ENCODE data around the gene SLC41A3.
A peak's percentile ranks its signal among the peaks of the same experiment; 100 is the strongest.

The SLC41A3 gene

GRCh38 chr3:126030455-126030854 lies 53.5 kb downstream of the SLC41A3 start:
- Mint-ChIP-seq H3K27ac (no peak overlapping the region), H3K36me3 (ENCODE audit: low read depth) (peaks cover 87% of the 10 kb centered on the region), H3K9me3 (peaks cover 19% of the 10 kb centered on the region), H3K27me3 (no peaks in the 10 kb centered on the region), H3K4me3 (no peak overlapping the region), H3K4me1 (ENCODE audit: low read depth) (peaks cover 16% of the 10 kb centered on the region)
- DNase-seq, result no peak

- peaks cover 19% of the 10 kb centered on the region for H3K9me3 Mint-ChIP-seq
- no peaks in the 10 kb centered on the region for H3K27me3 Mint-ChIP-seq
- DNase-seq, result no peak
- H3K4me1 Mint-ChIP-seq (ENCODE audit: low read depth), result peaks cover 10% of the 10 kb centered on the region
- no peak overlapping the region for H3K27ac Mint-ChIP-seq
- peaks cover 88% of the 10 kb centered on the region for H3K36me3 Mint-ChIP-seq (ENCODE audit: low read depth)
- H3K4me3 Mint-ChIP-seq, result no peak overlapping the region
Measured at GRCh38 chr3:126029241-126029640, 54.7 kb downstream of the SLC41A3 start.

GRCh38 chr3:126028096-126028495 lies 55.8 kb downstream of the SLC41A3 start:
- H3K4me3 Mint-ChIP-seq, result no peak overlapping the region
- peaks cover 9% of the 10 kb centered on the region for H3K4me1 Mint-ChIP-seq (ENCODE audit: low read depth)
- H3K27ac Mint-ChIP-seq, result no peak overlapping the region
- no peak for DNase-seq
- peaks cover 19% of the 10 kb centered on the region for H3K9me3 Mint-ChIP-seq
- peaks cover 80% of the 10 kb centered on the region for H3K36me3 Mint-ChIP-seq (ENCODE audit: low read depth)
- no peaks in the 10 kb centered on the region for H3K27me3 Mint-ChIP-seq

DNA sequence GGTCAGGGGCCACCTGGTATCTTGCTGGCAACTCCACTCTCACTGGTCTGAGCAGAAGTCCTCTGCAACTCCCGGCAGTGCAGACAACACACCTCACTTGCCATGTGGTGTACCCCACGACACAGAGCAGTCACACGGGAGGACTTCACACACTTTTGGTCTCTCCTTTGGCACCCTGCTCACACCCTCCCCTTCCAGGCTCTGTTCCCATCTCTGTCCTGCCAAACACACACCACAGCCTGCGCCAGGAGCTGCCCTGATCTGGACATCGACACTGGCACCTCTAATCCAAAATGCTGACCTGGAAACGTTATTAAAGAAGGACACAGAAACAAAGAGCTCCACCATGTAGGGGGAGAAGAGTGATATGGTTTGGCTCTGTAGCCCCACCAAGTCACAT lies 57.2 kb downstream of the SLC41A3 start:
- peaks cover 9% of the 10 kb centered on the region for H3K4me1 Mint-ChIP-seq (ENCODE audit: low read depth)
- H3K9me3 Mint-ChIP-seq, result peaks cover 19% of the 10 kb centered on the region
- H3K36me3 Mint-ChIP-seq (ENCODE audit: low read depth), result peaks cover 80% of the 10 kb centered on the region
- DNase-seq, result no peak
- no peaks in the 10 kb centered on the region for H3K27me3 Mint-ChIP-seq
- no peak overlapping the region for H3K4me3 Mint-ChIP-seq
- no peak overlapping the region for H3K27ac Mint-ChIP-seq

- peaks cover 9% of the 10 kb centered on the region for H3K4me1 Mint-ChIP-seq (ENCODE audit: low read depth)
- H3K27ac Mint-ChIP-seq, result peak overlapping the region; percentile 5
- H3K9me3 Mint-ChIP-seq, result peaks cover 19% of the 10 kb centered on the region
- DNase-seq, result no peak
- H3K4me3 Mint-ChIP-seq, result no peak overlapping the region
- no peaks in the 10 kb centered on the region for H3K27me3 Mint-ChIP-seq
- peaks cover 76% of the 10 kb centered on the region for H3K36me3 Mint-ChIP-seq (ENCODE audit: low read depth)
Measured at GRCh38 chr3:126026277-126026751, 57.6 kb downstream of the SLC41A3 start.

- Mint-ChIP-seq H3K27me3 (no peaks in the 10 kb centered on the region), H3K36me3 (ENCODE audit: low read depth) (peaks cover 77% of the 10 kb centered on the region), H3K9me3 (peaks cover 19% of the 10 kb centered on the region), H3K4me3 (no peak overlapping the region), H3K27ac (no peak overlapping the region), H3K4me1 (ENCODE audit: low read depth) (peaks cover 9% of the 10 kb centered on the region)
- DNase-seq, result no peak
Measured at GRCh38 chr3:126025862-126026261, 58.1 kb downstream of the SLC41A3 start.

DNA sequence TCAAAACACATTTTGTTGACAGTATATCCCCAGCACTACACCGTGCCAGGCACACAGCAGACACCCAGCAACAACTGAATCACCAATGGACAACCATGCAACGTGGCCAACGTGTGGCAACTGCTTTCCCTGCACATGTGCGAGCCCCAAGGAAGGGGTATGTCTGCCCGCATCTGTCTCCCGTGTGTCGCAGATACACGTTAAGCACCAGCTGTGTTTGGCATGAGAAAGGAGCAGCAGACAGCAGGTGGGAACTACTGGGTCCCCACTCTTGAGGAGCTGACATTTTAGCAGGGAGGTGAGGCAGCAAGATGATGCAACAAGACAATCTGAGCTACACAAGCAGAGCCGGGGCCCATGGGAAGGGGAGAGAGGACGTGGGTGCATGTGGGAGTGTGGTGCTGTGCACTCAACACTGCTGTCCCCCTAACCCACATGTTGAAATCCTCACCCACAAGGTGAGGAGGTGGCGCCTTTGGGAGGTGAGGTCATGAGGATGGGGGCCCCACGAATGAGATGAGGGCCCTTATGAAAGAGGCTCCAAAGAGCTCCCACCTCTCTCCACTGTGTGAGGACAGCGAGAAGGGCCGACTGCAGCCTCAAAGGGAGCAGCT lies 58.7 kb downstream of the SLC41A3 start:
- H3K27ac Mint-ChIP-seq, result no peak overlapping the region
- H3K9me3 Mint-ChIP-seq, result peaks cover 19% of the 10 kb centered on the region
- no peak for DNase-seq
- no peak overlapping the region for H3K4me3 Mint-ChIP-seq
- H3K27me3 Mint-ChIP-seq, result no peaks in the 10 kb centered on the region
- H3K36me3 Mint-ChIP-seq (ENCODE audit: low read depth), result peaks cover 73% of the 10 kb centered on the region
- H3K4me1 Mint-ChIP-seq (ENCODE audit: low read depth), result peaks cover 9% of the 10 kb centered on the region

GRCh38 chr3:126024049-126024854 lies 59.7 kb downstream of the SLC41A3 start:
- Mint-ChIP-seq H3K27ac (no peak overlapping the region), H3K4me1 (ENCODE audit: low read depth) (peaks cover 9% of the 10 kb centered on the region), H3K4me3 (no peak overlapping the region), H3K9me3 (peaks cover 16% of the 10 kb centered on the region), H3K27me3 (no peaks in the 10 kb centered on the region), H3K36me3 (ENCODE audit: low read depth) (peaks cover 68% of the 10 kb centered on the region)
- DNase-seq, result no peak

DNA sequence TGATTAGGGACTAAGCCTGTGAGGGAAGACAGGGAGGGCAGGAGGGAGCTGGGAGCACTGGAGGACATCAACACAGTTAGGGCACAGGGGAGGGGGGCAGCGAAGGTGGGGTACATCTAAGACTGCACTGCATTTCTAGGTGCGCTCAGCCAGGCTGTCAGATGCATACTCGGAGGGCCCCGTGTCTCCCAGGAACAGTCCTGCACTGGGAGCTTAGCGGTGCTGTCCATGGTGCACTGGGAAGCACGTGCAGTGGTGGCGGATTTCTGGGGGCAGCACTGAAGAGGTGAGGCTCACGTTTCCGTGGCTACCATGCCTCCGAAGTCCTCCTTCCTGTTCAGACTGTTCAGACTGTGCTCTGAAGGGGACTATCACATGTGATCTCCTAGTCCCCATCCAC lies 60.5 kb downstream of the SLC41A3 start:
- Mint-ChIP-seq H3K9me3 (peaks cover 10% of the 10 kb centered on the region), H3K27ac (no peak overlapping the region), H3K4me3 (no peak overlapping the region), H3K27me3 (no peaks in the 10 kb centered on the region), H3K36me3 (ENCODE audit: low read depth) (peaks cover 61% of the 10 kb centered on the region), H3K4me1 (ENCODE audit: low read depth) (peaks cover 9% of the 10 kb centered on the region)
- no peak for DNase-seq

- Mint-ChIP-seq H3K9me3 (peaks cover 7% of the 10 kb centered on the region), H3K4me3 (no peak overlapping the region), H3K27ac (no peak overlapping the region), H3K36me3 (ENCODE audit: low read depth) (peaks cover 57% of the 10 kb centered on the region), H3K27me3 (no peaks in the 10 kb centered on the region), H3K4me1 (ENCODE audit: low read depth) (peaks cover 9% of the 10 kb centered on the region)
- DNase-seq, result no peak
Measured at GRCh38 chr3:126022741-126023359, 61.1 kb downstream of the SLC41A3 start.

GRCh38 chr3:126021702-126022101 lies 62.2 kb downstream of the SLC41A3 start:
- H3K9me3 Mint-ChIP-seq, result no peaks in the 10 kb centered on the region
- H3K4me3 Mint-ChIP-seq, result no peak overlapping the region
- no peak overlapping the region for H3K27ac Mint-ChIP-seq
- no peaks in the 10 kb centered on the region for H3K27me3 Mint-ChIP-seq
- peaks cover 52% of the 10 kb centered on the region for H3K36me3 Mint-ChIP-seq (ENCODE audit: low read depth)
- peaks cover 5% of the 10 kb centered on the region for H3K4me1 Mint-ChIP-seq (ENCODE audit: low read depth)
- DNase-seq, result no peak

DNA sequence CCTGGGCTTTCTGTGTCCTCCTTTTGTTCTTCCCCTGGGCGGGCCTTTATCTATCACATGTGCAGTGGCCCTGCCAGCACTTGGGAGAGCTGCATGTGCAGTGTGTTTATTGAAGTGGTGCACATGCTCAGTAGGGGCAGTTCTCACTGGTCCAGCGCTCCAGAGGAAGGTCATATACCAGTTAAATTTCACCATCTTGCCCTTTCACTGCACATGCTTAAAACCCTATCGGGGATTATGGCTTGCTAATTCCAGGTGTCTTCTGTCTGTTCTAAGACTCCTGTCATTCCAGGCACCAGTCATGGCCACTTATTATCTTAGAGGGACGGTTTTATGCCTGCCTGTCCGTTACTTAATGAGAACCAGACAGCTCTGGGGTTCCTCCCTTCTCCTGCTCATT lies 62.7 kb downstream of the SLC41A3 start:
- no peaks in the 10 kb centered on the region for H3K27me3 Mint-ChIP-seq
- H3K4me1 Mint-ChIP-seq (ENCODE audit: low read depth), result peaks cover 1% of the 10 kb centered on the region
- no peak for DNase-seq
- H3K36me3 Mint-ChIP-seq (ENCODE audit: low read depth), result peaks cover 51% of the 10 kb centered on the region
- no peak overlapping the region for H3K4me3 Mint-ChIP-seq
- H3K9me3 Mint-ChIP-seq, result no peaks in the 10 kb centered on the region
- H3K27ac Mint-ChIP-seq, result no peak overlapping the region

GRCh38 chr3:126019683-126020082 lies 64.2 kb downstream of the SLC41A3 start:
- H3K9me3 Mint-ChIP-seq, result no peaks in the 10 kb centered on the region
- H3K27me3 Mint-ChIP-seq, result no peaks in the 10 kb centered on the region
- no peaks in the 10 kb centered on the region for H3K4me1 Mint-ChIP-seq (ENCODE audit: low read depth)
- no peak overlapping the region for H3K4me3 Mint-ChIP-seq
- no peak for DNase-seq
- H3K36me3 Mint-ChIP-seq (ENCODE audit: low read depth), result peaks cover 48% of the 10 kb centered on the region
- no peak overlapping the region for H3K27ac Mint-ChIP-seq

DNA sequence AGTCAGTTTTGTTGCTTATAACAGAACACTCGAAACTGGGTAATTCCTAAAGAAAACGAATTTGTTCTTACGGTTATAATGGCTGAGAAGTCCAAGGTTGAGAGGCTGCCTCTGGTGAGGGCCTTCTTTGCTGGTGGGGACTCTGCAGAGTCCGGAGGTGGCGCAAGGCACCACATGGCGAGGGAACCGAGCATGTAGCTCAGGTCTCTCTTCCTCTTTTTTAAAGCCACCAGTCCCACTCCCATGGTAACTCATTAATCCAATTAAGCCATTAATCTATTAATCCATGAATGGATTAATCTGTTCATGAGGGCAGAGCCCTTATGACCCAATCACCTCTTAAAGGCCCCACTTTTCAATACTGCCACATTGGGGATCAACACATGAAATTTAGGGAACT lies 64.9 kb downstream of the SLC41A3 start:
- H3K9me3 Mint-ChIP-seq, result no peaks in the 10 kb centered on the region
- H3K4me1 Mint-ChIP-seq (ENCODE audit: low read depth), result no peaks in the 10 kb centered on the region
- no peaks in the 10 kb centered on the region for H3K27me3 Mint-ChIP-seq
- no peak overlapping the region for H3K27ac Mint-ChIP-seq
- H3K4me3 Mint-ChIP-seq, result no peak overlapping the region
- peaks cover 48% of the 10 kb centered on the region for H3K36me3 Mint-ChIP-seq (ENCODE audit: low read depth)
- DNase-seq, result no peak

GRCh38 chr3:126018545-126018944 lies 65.4 kb downstream of the SLC41A3 start:
- DNase-seq, result no peak
- Mint-ChIP-seq H3K27me3 (no peaks in the 10 kb centered on the region), H3K9me3 (no peaks in the 10 kb centered on the region), H3K4me1 (ENCODE audit: low read depth) (no peaks in the 10 kb centered on the region), H3K36me3 (ENCODE audit: low read depth) (peaks cover 52% of the 10 kb centered on the region), H3K27ac (no peak overlapping the region), H3K4me3 (no peak overlapping the region)
